Retinal pigment epithelial cell (primary cell): ENCODE results near the gene KCNB1.

Experiments used
- DNase-seq: peaks from one replicate; pipeline ENCODE4 v3.0.0-alpha.2; 2010; ENCODE audit warnings: low read depth
- H3K4me3 ChIP-seq: 2 replicates; pipeline ENCODE4 v1.5.1; 2011; ENCODE audit warnings: mild to moderate bottlenecking, low read length, control low read depth, moderate library complexity
- TF ChIP-seq, protein P1 (sequence below): conservative IDR thresholded peaks from 2 replicates; pipeline ENCODE4 v1.5.1; 2011; ENCODE audit warnings: low read depth, low read length, control low read depth, inconsistent platforms

The KCNB1 gene

DNA sequence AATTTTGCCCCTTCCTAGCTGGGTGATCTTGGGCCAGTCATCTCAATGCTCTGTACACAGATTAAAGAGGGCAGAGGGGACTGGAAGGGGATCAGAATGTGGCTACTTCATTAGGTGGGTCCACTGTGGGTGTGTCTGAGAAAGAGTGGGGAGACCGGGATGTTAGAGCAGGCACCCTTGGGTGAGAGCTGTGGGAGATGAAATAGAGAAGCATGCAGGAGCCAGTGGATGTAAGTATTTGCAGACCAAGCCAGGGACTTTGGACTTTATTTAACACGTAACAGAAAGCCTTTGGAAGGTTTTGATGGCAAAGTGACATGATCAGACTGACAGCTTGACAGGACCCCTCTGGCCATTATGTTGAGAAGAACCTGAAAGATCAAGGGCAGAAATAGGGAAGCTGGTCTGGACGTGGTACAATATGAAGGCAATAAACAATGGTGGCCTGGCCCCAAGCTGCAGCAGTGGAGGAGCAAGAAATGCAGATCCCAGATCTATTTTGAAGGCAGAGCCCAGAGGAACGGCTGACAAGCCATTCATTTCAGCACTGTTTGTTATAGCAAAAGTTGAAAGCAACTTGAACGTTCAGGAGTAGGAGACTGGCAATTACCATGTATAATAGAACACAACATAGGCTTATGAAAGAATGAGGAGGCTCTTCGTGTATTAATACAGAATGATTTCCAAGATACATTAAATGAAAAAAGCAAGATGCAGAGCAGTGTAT is 122.1 kb downstream of the KCNB1 start:
- TF ChIP-seq, protein P1, sequence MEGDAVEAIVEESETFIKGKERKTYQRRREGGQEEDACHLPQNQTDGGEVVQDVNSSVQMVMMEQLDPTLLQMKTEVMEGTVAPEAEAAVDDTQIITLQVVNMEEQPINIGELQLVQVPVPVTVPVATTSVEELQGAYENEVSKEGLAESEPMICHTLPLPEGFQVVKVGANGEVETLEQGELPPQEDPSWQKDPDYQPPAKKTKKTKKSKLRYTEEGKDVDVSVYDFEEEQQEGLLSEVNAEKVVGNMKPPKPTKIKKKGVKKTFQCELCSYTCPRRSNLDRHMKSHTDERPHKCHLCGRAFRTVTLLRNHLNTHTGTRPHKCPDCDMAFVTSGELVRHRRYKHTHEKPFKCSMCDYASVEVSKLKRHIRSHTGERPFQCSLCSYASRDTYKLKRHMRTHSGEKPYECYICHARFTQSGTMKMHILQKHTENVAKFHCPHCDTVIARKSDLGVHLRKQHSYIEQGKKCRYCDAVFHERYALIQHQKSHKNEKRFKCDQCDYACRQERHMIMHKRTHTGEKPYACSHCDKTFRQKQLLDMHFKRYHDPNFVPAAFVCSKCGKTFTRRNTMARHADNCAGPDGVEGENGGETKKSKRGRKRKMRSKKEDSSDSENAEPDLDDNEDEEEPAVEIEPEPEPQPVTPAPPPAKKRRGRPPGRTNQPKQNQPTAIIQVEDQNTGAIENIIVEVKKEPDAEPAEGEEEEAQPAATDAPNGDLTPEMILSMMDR: no peak
- DNase-seq: no peak
- H3K4me3 ChIP-seq: no peak overlapping the region

DNA sequence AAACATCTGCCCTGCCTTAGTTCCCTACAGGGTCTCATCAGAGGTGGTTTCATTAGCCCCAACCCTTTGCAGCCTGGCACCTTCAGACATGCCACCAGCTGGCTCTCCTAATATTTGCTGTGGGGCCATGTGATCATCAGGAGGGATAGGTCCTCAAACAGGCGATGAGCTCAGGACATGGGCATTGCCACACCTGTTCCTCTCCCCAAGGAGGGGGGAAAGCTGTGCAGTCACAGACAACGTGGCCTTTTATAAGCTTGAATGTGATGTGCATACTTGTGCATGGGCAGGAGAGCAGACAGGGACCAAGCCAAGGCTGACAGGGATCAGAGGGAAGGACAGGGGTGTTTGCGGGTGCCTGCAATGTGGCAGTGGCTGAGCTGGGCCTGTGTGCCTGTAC is 125.8 kb downstream of the KCNB1 start:
- no peak overlapping the region for H3K4me3 ChIP-seq
- DNase-seq: no peak
- TF ChIP-seq, protein P1: no peak

DNA sequence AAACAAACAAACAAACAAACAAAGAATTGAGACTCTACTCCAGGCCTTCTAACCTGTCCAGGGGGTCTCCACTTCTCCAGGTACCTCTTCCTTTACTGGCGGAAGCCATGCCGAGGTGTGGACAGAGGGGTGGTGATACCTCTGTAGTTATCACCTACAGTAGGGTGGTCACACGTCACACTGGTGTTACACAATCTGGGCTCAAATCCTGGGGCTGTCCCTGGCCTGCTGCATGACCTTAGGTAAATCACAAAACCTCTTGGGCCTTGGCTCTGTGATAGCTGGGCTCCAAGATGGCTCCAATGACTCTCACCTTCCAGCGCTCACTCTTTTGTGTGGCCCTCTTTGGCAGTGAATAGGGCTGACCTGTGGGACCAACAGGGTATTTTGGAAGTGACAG is 127.8 kb downstream of the KCNB1 start:
- no peak overlapping the region for H3K4me3 ChIP-seq
- TF ChIP-seq, protein P1: no peak
- DNase-seq: no peak

DNA sequence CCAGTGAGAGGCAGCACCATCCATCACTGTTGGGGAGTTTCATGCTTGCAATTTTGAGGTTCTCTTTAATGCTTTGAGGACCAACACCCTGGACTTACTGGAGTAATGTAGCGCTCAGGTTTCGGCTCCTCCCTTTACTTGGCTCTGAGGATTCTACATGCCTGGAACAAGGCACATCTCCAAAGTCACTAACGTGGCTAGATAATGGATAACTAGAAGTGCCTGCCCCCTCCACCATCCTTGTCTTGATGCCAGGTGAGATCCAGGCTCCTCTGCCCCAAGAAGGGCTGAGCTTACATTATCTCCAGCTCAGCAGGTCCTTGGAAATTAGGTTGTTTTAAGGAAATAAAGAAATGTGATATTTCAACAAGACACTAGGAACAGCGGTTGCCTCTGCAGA is 129.1 kb downstream of the KCNB1 start:
- TF ChIP-seq, protein P1: no peak
- H3K4me3 ChIP-seq: no peak overlapping the region
- DNase-seq: no peak

DNA sequence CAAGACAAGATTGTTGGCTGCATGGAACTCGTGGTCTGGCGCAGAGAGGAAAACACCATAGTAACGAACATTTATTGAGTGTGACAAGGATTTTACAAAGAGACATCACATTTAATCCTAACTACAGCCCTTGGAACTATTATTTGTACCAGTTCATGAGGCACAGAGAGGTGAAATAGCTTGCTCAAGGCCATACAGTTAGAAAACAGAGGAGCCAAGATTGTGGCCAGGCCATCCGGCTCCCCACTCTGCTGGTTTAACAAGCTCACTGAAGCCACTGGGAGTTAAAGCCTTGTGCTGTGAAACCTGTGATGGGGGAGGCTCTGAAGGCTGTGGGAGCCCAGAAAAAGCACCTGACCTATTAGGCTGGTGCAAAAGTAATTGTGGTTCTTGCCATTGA is 129.7 kb downstream of the KCNB1 start:
- TF ChIP-seq, protein P1: no peak
- DNase-seq: no peak
- no peak overlapping the region for H3K4me3 ChIP-seq

DNA sequence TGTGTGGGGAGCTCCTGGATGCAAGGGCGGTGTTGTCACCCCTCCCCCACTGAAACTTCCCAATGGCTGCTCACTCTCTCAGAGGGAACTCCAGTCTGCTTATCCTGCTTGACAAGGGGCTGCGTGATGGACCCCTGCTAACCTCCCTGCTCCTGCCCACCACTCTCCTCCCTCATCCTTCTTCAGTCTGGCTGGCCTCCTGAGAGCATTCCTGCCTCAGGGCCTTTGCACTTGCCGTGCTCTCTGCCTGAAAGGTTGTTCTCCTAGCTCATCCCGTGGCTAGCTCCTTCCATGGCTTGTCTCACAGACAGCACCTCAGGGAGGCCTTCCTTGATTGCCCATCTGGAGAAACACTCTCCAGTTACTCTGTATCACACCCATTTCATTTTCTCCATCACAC is 130.7 kb downstream of the KCNB1 start:
- no peak for DNase-seq
- TF ChIP-seq, protein P1: no peak
- H3K4me3 ChIP-seq: no peak overlapping the region

DNA sequence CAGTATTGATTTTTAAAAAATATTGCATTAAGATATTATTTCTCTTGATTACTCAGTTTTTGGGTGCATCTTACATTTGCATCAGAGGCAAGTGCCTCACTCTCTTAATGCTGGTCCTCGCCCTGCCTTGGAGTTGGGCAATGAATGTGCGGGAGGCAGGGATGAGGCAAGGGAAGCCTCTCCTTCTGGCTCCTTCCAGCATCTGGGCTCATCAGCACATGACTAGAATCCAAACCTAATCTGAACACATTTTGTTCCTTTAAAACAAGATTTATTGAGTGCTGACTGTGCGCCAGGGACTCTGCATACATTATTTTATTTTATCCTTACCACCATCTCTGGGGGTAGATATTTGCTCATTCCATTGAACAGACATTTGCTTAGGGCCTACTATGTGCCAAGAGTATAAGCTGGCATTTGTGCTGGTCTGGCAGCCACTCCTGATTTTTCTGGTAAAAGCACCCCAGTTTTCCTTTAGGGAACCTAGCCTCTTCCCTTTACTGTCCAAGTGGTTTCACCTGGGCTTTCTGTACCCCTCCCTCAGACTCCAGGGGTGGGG is 132.7 kb downstream of the KCNB1 start:
- TF ChIP-seq, protein P1: no peak
- H3K4me3 ChIP-seq: no peak overlapping the region
- no peak for DNase-seq
